Measurements from ENCODE around the gene TBCK.
"Not testable (repeated sequence)": the region's sequence is repeated elsewhere in the genome, so short reads cannot be mapped to it uniquely, and the experiment has no call there.

The TBCK gene

GRCh38 chr4:106277140-106277675 lies 38.8 kb downstream of the TBCK start:
- no peak for DNase-seq

- no peak for DNase-seq
These were observed 42.2 kb downstream of the TBCK start for GRCh38 chr4:106273831-106274230.

DNA sequence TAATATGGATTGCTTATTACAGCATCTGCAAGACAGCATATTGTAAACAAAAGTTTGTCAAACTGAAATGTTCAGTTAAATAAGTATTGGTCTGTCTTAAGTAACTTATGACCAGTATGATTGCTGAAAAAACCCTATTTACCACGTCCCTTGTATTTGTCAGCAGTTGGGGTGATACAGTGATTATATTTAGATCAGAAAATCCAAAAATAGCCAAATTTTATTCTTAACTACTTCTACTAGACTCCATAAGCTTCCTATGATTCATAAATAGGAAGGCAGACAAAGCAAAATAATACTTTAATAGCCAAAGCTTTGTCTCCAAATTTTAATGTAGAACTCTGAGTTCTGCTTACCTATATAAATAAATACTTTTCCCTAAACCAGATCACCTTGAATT lies 45.3 kb downstream of the TBCK start:
- no peak for DNase-seq

- no peak for DNase-seq
These were observed 46.3 kb downstream of the TBCK start for GRCh38 chr4:106269711-106270110.

DNA sequence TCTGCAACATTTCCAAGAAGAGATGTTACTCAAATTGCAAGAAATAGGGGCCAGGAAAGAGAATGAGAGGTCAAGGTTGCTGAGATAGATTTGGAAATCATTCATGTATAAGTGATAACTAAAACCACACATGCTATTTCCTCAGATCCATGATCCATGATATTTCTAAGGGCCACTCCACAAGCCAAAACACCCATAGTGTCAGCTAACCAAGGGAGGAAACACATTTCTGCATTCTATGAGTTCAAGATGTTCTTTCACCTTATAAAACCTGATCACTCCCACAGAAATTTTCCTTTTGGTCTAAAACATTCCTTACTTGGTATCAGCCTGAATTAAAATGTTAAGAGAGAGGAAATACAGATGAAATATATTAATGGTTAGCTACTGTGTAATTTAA lies 47.2 kb downstream of the TBCK start:
- DNase-seq = no peak

GRCh38 chr4:106266201-106266600 lies 49.8 kb downstream of the TBCK start:
- DNase-seq = no peak

- DNase-seq = no peak
These were observed 51.7 kb downstream of the TBCK start for GRCh38 chr4:106264331-106264728.

GRCh38 chr4:106263594-106264330 lies 52.2 kb downstream of the TBCK start:
- no peak for DNase-seq

DNA sequence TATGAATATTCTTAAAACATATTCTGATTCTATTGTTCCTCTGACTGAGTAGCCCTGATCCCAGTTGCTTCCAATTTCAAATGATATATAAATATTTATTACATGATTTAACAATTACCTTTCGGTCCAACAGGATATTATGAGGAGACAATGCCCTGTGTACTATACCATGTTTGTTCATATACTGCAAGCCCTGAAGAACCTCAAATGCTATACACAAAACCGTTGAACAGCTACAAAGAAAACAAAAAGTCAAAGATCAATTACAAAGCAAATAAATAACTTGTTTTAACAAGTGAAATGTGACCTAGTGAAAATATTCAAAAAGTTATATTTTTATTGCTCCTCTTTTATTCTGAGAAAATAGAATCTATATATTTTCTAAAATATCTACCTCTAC lies 54.0 kb downstream of the TBCK start:
- DNase-seq = no peak

DNA sequence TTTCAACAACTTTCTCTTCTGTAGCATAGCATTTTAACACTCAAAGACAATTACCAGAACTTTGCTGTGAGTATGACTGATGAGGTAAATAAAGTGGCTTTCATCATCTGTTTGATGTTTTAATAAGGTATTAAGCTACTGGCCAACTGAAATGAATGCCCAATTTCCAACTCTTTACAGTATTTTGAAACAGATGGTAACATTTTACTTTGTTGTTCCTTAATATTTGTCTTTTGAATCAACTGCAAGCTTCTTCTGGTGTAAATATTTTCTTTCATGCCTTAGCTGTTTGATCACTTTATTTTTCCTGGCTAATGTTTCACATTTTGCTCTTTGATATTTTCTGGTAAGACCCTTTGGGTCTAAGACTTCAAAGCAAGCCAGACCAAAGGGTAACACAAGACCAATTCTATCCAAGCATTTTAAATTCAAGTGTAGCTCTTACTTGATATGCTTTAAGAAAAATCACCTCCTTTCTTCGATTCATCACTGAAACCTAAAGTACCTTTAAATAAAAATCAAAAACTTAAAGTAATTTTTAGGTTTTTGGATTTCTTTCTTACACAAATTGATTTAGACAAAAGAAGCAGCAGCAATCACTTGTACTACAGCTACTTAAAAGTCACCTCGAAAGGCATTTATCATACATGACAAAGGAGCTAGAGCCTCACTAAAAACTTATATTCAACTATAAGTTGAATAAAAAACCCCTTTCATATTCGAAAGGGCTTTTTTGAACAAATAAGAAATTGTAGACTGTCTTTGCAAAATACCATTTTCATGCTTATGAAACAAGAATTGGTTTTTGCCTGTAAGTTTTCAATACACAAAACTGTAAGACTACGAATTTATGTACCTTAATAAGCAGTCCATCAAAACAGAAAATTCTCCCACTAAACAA lies 57.6 kb downstream of the TBCK start:
- no peak for DNase-seq

DNA sequence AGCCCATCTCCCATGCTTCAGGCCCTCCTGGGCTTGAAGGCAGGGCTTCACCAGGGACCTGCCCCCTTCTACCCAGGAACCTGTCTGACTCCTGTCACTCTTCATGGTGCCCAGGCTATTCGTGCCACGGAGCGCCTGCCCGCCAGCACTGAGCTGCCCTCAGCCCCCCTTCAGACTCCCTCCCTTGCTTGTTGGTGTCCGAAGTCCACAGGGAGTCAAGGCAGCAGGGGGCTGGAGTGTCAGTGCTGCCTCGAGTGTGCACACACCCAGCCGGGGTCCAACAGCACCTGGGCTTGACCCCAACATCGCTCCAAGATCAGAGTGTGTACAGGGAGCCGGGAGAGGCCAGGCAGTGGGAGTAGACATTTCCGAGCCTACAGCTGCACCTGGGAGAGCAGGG lies 59.8 kb downstream of the TBCK start:
- DNase-seq = peak; percentile 7

- DNase-seq = peak; percentile 0
These were observed 60.8 kb downstream of the TBCK start for GRCh38 chr4:106255195-106255594.

DNA sequence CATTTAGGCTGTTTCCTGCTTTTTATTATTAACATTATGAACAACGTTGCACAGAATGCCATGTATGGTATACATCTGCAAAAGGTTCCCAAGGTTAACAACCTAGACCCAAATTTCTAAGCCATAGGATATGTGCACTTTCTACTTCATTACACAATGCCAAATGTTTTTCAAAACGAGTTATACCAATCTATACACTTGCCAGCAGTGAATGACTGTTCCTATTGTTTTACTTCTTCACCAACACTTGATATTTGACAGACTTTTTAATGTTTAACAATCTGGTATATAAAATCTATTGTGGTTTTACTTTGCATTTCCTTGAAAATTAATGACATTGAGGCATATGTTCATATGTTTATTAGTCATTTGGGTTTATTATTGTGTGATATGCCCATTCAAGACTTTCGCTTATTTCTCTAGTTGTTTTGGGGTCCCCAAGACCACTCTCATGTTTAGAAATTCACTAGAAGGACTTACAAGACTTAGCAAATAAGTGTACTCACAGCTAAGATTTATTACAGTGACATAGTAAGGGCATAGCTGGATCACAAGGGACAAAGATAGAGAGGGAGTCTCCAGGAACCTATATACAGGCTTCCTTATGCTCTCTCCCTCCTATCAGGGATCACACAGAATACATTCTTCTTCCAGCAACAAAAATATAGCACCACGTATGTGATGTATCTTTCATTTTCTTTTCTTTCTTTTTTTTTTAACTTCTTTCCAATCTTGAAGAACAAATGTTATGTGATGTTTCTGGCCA lies 62.5 kb downstream of the TBCK start:
- no peak for DNase-seq

DNA sequence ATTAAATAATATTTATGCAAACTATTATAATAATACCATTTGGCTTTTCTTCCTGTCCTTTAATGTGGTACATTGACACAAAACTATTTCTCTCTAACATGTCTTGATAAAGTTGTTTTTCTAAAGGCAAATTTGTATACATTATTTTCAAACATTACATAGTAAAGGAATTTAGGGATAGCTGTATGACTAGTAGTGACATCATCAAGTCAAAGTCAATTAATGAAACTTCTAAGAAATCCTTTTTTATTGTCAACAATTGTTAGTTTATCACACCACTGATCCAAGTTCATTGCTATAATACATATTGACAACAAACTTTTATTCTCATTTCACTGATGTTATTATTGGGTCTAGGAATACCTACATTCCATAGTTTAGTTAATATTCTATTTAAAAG lies 68.4 kb downstream of the TBCK start:
- DNase-seq = no peak

DNA sequence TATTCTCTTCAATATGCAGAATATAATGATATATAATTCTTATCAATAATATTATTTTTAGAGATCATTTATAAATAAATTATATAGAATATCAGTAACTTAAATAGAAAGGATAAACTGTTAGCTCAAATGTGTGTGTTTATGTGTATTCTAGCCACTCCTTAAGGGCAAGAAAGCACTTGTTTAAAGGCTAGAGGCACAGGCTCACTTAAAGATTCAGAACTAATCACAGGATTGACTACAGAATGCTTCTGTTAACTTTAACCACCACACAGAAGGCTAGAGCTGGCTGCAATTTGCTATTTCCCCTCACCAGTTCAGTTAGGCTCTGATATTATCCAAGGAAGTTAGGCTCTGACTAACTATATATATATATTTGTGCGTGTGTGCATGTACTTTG lies 69.6 kb downstream of the TBCK start:
- no peak for DNase-seq

DNA sequence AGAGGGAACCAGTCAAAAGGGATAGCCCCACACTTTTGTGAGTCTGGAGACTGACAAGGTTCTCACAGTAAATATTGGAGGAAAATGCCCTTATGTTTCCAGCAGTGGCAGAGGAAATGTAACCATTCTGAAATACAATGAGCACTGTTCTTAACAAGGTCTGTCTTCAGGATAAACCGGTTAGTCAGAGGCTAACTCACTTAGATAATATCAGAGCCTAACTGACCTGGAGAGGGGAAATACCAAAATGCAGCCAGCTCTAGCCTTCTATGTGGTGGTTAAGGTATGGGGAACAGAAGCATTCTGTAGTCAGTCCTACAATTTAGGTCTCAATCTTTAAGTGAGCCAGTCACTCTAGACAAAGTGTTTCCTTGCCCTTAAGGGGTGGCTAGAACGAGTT lies 70.8 kb downstream of the TBCK start:
- no peak for DNase-seq

DNA sequence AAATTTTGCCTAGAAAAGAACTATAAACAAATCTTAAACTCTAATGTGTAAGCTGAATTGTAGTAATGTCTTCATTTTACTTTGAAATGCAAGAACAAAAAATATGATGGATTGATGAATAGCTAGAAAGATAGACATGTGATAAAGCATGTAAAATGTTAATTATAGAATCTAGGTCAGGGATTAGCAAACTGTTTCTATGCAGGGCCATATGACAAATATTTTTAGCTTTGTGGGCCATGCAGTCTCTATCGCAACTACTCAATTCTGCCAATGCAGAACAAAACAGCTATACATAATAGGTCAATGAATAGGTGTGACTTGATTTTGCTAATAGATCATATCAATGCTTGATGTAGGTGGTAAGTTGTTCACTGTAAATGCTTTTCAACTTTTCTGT lies 75.3 kb downstream of the TBCK start:
- DNase-seq = no peak

GRCh38 chr4:106238820-106239420 lies 77.1 kb downstream of the TBCK start:
- DNase-seq = no peak

- DNase-seq = no peak
These were observed 84.1 kb downstream of the TBCK start for GRCh38 chr4:106231931-106232330.

- no peak for DNase-seq
These were observed 93.5 kb downstream of the TBCK start for GRCh38 chr4:106222548-106222947.

GRCh38 chr4:106213291-106213690 lies 102.7 kb downstream of the TBCK start:
- DNase-seq = not testable (repeated sequence)

DNA sequence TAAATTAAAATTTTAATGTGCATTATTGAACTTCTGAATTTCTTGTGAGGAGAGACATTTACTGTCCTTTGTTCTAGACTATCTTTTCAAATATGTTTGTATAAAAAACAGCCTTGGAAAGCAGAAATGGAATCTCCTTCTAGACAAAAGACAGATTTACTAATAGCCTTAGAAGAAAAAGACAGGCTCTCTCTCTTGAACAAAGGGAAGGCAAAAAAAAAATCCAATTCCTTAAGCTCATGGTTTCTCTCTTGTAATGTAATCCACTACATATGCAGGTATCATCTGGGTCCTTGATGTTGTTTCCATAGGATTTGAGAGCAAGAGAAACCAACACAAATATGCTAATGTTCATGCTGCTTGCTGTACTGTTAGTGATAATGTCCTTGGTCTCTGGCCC lies 106.0 kb downstream of the TBCK start:
- no peak for DNase-seq

Data from activated gamma-delta T cell (primary cell).